Fibroblast of skin of abdomen (primary cell): Measurements from ENCODE around the gene SYNJ2.

Experiments
- DNase-seq: peaks from one replicate; pipeline ENCODE4 v3.0.0-alpha.2; 2013

SYNJ2 gene

DNA sequence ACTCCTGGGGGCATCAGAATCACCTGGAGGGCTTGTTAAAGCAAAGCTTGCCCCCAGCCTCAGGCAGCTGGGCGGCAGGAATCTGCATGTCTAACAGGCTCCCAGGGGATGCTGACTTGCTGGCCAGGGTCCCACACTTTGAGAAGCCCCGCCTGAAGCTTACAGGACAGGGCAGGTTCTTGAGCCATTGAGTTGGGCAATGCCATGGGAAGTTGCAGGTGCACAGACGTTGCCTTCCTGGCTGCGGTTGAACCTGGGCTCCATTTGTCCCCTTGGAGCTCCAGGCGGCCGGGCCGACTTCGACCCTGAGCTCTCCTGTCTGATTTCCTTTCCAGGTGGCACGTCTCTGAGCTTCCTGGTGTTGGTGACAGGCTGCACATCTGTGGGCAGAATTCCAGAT, 46.8 kb downstream of the SYNJ2 start:
- no peak for DNase-seq

DNA sequence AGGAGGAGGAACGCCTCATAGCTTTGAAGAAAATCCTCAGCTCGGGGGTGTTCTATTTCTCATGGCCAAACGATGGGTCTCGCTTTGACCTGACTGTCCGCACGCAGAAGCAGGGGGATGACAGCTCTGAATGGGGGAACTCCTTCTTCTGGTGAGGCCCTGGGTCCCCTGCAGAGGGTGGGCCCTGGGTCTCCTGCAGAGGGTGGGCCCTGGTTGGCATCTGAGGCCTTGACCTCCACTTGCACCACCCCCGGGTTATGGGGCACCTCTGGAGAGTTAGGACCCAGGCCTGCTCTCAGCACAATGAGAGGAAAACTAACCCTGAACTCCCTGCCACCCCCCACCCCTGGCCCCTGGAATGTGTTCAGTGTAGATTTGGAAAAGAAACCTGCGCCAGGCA, 47.2 kb downstream of the SYNJ2 start:
- no peak for DNase-seq

DNA sequence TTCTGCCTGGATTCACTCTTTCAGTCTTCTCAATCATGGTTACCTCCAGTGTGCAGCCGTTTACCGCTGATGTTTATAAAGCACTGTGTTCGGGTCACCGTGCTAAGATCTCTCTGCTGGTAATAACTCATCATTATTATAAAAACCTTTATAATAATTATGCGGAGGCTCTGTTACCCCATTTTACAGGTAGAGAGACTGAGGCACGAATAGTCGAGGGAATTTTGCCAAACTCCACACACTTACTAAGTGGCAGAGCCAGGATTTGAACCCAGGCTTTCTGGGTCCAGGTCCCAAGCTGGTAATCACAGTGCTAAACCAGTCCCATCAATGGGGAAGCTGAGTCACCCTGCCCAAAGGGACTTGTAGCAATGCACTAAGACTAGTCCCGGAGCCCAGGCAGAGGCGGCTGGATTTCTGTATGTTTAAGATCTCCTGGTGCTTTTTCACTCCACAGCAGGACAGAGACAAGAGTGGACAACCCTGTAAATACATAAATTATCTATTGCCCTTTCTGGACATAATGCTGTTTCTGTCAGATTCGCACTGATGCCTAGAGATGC, 48.1 kb downstream of the SYNJ2 start:
- DNase-seq = no peak

DNA sequence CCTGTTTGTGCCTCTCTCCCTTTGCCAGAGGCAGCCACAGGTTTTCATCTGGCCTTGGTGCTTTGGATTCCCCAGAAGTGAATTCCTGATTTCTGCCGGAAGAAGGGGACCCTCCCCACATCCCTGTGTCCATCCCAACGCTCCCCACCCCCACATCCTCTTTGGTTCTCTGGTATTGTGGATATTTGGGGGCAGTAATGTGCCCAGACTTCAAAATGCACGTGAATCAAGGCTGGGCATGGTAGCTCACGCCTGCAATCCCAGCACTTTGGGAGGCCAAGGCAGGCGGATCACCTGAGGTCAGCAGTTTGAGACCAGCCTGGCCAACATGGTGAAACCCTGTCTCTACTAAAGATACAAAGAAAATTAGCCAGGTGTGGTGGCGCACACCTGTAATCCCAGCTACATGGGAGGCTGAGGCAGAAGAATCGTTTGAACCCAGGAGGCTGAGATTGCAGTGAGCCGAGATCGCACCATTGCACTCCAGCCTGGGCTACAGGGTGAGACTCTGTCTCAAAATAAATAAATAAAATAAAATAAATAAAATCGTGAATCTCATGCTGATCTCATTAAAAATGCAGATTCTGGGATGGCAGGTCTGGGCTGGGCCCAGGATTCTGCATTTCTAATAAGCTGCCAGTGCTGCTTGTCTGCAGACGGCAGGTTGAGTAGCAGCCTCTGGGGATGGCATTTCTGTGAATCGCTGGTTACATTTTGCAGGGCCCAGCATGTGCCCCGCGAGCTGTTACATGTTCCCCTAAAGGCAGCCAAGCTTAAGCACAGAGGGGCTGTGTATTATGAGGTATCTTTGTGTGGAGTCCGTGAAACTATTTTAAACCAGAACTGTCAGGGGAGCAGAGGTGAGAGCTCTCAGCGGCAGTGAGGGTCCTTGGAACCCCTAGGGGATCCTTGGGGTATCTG, 49.0 kb downstream of the SYNJ2 start:
- DNase-seq = no peak

DNA sequence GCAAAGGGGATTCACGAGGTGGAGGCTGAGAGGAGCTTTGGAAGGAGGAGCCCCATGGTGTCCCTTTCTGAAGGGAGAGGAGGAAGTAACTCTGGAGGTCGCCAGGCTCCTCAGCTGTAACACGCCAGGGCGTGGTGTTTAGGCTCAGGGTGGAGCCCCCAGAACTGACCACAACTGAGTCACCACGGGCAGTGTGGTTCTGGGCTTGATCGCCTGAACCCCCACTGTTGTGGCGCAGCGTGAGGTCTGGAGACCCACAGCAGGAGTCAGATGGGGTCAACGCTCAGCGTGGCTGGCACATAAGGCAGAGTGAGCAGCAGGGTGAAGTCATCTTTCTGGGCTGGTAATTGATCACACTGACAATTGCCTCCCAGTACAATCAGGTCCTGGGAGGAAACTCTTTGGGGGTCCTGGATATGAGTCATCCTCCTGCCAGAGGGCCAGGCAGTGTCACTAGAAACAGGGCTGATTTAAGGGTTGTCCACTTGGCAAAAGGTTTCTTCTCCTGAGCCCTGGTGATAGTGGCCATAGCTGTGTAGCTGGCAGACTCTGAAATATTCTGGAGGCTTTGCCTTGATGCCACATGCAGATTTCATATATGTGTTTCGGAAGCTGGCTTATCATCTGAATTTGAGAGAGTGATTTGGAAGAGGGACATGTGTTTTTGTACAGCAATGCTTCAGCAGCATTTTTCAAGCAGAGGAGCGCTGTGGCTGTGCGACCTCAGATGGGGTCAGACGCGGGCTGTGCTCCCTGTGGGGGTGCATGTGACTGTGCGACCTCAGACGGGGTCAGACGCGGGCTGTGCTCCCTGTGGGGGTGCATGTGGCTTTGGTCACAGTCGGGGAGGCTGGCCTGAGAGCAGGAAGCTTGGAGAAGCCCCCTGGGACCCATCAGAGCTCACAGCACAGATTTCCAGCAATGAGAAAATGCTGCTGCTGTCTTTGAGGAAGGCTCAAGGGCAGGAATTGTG, 50.0 kb downstream of the SYNJ2 start:
- peak; percentile 86 for DNase-seq

DNA sequence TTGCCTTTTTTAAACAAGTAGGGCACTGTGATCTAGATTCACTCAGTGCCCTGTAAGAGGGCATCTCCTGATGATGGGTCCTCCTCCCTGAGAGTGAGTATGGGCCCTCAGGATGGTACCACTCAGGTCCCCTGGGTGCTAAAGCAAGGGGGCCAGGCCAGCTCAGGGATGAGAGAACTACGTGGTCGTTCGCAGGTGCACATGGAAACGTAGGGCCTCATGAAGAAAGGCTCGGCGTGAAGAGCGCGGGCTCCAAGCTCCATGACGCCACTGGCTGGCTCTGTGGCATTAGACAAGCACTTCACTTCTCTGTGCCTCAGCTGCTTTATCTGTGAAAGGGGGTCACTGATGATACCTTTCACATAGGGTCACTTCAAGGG, 50.7 kb downstream of the SYNJ2 start:
- DNase-seq = no peak

DNA sequence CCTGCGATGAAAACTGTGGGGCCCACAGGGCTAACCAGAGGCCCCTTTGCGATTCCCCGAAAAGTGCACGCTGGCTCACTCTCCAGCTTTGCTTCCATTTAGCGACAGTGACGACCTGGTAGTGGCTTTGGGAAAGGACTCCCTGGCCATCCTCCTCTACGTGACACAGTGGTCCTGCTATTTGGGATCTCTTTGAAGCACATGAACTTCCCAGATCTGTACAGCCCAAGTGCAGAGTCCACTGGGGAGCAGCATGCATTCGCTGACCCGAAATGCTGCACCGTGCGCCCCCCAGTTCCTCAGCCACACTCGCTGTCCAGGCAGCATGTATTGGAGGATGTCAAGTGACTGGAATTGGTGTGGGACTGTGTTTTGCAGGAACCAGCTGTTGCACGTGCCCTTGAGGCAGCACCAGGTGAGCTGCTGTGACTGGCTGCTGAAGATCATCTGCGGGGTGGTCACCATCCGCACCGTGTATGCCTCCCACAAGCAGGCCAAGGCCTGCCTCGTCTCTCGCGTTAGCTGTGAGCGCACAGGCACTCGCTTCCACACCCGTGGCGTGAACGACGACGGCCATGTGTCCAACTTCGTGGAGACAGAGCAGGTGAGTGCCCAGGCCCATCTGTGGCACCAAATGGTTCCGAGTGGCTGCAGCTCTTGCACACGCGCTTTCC, 51.6 kb downstream of the SYNJ2 start:
- no peak for DNase-seq

DNA sequence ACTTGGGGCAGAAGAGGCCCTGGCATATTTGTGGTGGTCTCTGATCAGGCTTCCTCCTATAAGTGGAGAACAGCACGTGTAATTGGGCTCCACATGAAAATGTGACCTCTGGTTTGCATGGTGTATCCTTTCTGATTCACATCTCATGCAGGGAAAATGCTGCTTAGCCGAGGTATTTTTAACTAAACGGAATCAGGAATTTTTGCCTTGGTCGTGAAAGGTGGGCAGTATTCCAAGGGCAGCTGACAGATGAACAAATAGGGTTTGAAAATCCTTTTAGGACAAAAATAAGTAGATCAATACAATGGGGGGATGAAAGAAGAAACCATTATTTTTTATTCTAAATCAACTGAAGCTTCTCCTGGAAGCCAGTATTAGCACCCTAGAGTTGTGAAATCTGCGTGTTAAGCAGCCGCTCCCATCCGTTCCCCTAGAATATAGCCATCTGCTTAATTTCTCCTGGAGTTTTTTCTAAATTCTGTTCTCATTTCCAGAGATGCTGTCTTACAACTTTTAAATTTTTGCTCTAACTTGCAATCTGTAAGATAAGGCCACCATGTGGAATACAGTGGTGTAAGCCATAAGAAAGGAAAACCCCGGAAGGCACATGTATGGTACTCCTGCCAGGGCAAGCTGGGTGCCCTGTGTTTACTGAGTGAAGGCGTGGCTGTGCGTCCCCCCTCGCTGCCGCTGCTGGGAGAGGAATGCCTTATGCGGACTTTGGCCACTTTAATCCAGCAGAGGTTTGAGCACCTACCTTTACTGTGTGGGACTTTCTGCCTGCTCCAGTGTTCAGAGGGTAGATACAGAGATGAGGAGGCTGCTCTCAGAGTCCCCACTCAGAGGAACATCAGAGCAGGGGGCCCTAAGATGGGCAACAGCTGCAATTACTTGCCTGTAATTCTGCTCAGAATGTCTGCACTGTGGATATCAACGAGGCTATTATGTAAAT, 52.4 kb downstream of the SYNJ2 start:
- no peak for DNase-seq

DNA sequence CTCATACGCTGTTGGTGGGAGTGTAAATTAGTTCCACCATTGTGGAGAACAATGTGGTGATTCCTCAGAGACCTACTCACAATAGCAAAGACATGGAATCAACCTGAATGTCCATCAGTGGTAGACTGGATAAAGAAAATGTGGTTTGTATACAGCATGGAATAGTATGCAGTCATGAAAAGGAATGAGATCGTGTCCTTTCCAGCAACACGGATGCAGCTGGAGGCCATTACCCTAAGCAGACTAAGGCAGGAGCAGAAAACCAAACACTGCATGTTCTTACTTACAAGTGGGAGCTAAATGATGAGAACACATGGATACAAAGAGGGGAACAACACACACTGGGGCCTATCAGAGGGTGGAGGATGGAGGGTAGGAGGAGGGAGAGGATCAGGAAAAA, 54.6 kb downstream of the SYNJ2 start:
- DNase-seq = no peak

DNA sequence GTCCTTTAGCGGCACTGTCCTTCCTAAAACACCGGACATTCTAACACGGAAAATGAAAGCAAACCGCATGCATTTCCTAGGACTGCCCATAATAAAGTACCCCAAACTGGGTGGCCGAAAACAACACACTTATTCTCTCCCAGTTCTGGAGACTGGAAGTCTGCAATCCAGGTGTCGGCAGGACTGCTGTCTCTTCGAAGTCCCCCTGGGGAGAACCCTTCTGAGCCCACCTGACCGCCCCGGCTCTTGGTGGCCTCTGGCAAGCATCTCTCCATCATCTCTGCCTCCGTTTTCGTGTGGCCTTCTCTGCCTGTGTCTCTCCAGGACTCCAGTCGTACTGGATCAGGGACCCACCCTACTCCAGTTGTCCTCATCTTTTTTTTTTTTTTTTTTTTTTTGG, 55.4 kb downstream of the SYNJ2 start:
- no peak for DNase-seq

DNA sequence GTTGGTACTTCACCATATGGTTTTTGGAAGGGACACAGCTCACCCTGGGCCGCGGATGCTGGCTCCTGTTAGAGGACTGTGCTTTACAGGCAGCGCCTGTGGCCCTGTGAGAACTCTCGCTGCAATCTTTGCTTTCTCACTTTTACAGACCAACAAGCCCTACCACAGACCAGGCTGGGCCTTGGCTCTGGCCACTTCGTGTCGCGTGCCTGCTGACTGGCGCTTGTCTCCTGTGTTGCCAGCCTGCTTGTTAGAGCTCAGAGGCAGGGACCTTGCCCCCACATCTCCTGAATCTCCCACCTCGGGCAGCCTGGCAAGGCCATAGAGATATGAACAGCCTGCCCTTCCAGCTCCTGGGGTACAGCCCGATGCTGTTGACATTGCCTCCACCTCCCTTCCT, 56.1 kb downstream of the SYNJ2 start:
- DNase-seq = no peak

DNA sequence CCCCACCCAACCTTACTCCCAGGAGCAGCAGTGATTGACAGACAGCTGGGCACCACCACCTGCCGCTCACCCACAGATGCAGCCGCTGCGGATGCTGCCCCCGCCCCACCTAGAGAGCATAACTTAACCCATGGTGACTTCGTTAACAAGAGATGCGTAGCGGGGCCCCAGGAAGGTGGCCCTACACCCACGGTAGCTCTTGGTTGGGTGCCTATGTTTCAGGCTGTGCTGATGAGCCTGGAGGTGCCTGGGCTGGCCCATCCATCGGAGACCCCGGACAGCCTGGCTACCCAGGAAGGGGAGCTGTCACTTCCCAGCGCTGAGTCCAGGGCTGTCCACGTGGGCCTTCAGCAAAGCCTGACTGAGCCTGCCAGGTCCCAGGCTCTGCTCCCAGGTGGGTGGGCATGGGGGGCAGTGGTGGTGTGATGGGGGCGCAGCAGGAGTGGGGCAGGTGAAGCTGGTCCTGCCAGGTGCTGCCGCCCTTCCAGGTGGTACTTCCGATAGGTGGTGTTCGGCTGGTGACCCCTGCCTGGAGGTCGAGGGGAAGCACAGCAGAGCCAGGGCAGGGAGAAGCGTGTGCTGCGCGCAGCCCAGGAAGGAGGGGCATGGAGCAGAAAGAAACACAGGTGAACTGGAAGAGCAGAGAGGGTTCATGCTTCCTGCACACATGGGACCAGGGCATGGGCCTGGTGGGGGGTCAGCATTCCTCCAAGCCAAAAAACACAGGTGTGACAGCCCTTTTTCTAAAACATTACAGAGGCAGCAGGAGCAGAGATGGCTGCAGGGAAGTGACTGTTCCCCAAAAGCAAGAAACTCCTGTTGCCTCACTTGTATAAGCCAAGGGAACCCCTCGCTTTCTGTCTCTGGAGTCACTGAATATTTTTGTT, 56.9 kb downstream of the SYNJ2 start:
- no peak for DNase-seq

DNA sequence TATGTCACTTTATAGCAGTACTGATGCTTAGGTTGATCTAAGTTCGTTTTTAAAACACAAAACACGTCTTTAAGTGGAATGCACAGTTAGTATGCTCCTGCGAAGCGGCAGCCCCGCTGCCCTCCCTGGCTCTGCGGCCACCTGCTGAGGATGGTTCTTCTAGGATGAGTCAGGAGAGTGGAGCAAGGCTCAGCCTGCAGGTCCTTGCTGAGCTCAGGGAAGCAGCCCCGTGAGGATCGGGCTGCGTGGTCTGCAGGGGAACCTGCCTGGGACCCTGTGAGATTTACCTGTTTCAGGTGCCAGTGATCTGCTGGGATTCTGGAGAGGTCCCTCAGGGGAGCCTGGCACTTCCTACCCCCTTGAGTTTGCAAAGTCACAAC, 57.5 kb downstream of the SYNJ2 start:
- DNase-seq = no peak

DNA sequence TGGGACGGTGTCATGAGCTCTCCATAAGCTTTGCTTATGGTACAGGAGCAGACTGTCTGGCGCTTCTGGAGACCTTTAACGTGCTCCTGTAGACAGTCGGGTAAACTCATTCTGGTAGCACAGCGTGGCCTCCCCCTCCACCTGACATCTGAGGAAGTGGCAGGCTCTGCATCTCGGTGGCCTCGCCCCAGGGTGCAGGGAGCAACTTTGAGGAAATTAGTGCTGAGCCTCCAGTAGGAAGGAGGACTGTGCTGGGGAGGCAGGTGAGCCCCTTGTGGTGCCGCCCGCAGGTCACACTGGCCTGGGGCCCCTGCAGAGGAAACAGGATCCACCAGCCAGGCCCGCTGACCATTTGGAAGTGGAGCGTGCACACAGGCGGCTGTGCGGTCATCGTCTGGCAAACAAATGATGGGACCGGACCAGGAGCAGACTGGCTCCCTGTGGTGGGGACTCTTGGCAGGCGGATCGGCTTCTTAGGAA, 57.9 kb downstream of the SYNJ2 start:
- no peak for DNase-seq

DNA sequence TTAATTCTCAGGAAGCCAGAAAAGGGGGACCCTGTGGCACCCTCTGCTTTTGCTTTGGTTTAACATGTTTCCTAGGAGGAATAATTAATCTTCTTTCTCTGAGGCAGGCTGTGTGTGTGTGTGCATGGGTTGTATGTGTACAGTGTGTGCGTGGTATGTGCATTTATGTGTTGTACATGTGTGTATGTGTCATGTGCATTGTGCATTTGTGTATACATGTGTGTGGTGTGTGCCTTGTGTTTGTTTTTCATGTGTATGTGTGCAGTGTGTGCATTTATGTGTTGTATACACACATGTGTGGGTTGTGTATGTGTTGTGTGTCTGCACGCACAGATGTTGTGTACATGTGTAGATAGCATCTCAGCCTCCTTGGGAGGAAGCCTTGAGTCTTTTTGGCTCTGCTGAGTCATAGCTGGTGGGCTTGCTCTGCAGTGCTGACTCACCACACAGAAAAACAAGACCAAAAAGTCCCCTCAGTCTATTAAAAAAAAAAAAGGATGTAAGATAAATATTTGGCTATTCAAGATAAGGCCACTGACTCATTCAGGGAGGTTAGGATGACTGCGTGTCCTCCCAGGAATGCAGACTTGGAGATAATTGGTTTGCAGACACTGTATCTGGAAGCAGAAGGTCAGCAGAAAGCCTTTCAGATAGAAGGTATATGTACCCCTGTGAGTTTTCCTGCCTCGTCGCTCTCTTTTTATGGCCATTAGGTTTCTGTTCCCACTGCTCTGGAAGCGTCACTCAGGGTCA, 58.6 kb downstream of the SYNJ2 start:
- DNase-seq = peak; percentile 97

DNA sequence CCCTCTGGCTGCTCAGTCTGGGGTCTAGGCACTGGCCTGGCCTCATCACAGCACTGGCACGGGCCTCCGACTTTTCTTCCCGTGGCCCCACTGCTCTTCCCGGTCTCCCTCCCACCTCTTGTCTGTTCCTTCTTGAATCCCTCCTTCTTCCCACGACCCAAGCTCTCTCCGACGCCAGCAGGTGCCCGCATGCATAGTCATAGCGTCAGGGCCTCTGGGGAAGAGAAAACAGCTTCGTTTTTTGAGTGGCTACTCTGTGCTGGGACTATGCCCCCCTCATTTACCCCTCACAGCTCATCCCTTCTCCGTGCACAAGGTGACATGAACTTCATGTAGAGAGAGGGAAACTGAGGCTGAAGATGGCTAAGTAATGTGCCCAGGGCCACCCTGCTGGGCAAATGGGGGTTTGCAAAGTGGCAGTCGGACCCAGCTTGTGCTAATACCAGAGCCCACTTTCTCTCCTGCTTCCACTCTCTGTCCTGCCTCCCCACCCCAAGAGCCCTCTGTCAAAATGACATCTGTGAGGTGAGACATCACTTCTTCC, 59.2 kb downstream of the SYNJ2 start:
- DNase-seq = no peak

DNA sequence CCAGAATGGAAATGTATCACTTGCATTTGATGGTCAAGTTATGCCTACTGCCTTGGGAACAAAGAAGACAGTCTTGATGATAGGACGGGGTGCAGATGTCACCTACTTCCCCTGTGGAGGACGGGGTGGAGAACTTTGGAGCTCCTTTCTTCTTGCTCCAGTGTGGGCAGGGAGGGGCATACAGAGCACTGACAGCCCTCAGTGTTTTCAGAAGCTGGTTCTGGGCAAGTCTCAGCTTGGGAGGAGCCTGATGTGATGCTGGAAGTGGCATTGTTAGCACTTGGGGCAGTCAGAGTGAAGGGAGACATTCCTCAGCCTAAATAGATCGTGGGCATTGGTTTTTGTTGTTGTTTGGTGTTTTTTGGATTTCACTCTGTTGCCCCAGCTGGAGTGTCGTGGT, 59.7 kb downstream of the SYNJ2 start:
- no peak for DNase-seq

DNA sequence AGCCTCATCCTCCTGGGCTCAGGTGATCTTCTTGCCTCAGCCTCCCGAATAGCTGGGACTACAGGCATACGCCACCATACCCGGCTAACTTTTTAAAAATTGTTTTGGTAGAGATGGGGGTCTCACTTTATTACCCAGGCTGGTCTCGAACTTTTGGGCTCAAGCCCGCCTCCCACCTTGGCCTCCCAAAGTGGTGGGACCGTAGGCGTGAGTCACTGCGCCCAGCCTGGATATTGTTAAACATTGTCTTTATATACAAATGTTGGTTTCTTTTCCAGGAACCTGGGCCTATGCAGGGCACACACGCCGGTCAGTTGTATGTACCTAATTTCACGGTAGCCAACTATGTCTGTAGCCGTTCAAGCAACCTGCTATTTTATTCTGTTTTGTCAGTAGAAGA, 60.1 kb downstream of the SYNJ2 start:
- DNase-seq = no peak

DNA sequence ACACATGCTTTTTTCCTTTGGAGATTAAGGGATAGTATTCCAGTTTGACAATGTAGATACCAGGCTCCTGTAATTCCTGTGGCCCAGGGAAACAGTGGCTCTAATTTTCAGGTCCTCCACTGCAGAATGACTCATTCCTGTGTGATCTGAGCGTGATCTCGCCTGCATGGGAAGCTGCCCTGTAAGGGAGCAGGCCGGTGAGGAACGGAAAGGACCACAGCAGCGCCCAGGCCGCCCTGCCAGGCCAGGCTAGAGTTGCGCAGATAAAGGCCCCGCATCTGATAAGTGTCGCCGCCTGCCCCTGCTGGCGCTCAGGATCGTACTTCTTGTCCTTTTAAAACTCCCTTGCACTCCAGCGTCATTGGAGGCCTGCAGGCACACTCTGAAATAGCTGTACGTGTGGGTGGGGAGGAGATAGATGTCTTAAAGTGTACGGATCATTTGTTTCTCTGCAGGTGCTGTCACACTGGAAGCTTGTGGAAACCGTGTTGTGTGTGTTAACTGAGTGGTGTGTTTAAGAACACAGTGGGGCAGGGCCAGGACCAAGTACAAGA, 60.7 kb downstream of the SYNJ2 start:
- DNase-seq = peak; percentile 69
